GM10266 (cell line): Measurements from ENCODE around the gene KDM8.

ENCODE experiments used
- DNase-seq: peaks from one replicate; pipeline ENCODE4 v3.0.0; 2012; ENCODE audit errors: extremely low spot score
- TF ChIP-seq, protein P1 (sequence below): IDR thresholded peaks from 2 replicates; pipeline ENCODE4 v1.5.1; 2012; ENCODE audit warnings: mild to moderate bottlenecking, low read depth; ENCODE audit not compliant: control insufficient read depth, insufficient read depth; ENCODE audit errors: missing control alignments

Gene KDM8

DNA sequence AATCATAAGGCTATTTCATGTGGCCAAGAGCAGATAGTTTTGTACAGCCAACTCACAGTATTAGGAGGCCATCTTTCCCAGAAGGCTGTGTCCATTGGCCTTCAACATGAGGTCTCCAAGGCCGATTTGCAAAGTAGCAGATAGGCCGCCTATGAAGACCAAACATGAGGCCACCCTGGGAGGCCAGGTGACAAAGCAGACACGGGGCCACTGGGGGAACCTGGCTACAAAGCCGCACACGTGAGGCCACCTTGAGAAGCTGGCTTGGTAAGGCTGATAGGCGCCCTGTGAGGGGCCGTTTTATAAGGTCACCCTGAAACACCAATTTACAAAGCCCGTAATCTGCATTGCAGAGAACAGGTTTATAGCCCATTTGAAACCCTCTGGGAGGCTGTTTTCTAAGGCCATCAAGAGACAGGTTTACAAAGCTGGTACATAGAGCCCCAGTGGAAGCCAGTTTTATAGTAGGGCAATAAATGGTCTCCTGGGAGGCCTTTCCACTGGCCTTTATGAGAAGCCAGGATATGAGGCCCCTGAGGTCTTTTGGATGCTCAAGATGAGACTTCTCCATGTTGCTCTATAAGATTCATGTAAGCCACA is 4.9 kb downstream of the KDM8 start:
- no peak for DNase-seq
- TF ChIP-seq, protein P1, sequence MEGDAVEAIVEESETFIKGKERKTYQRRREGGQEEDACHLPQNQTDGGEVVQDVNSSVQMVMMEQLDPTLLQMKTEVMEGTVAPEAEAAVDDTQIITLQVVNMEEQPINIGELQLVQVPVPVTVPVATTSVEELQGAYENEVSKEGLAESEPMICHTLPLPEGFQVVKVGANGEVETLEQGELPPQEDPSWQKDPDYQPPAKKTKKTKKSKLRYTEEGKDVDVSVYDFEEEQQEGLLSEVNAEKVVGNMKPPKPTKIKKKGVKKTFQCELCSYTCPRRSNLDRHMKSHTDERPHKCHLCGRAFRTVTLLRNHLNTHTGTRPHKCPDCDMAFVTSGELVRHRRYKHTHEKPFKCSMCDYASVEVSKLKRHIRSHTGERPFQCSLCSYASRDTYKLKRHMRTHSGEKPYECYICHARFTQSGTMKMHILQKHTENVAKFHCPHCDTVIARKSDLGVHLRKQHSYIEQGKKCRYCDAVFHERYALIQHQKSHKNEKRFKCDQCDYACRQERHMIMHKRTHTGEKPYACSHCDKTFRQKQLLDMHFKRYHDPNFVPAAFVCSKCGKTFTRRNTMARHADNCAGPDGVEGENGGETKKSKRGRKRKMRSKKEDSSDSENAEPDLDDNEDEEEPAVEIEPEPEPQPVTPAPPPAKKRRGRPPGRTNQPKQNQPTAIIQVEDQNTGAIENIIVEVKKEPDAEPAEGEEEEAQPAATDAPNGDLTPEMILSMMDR, result no peak

DNA sequence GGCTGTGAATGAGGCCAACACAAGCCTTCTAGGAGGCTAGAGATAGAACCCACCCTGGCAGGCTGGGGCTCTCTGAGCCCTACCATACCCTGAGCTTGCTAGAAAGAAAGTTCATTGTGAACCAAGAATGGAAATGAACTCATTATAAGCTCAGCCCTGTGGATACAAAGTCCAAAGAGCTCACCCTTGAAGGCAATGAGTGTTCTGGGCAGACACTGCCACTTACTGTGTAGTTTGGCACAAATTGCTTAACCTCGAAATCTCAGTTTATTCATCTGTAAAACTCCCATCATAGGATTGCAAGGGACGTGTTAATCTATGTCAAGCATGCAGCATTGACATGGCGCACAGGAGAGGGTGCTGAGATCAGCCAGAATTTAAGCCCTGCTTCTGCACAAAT is 5.5 kb downstream of the KDM8 start:
- DNase-seq, result no peak
- TF ChIP-seq, protein P1, result no peak

DNA sequence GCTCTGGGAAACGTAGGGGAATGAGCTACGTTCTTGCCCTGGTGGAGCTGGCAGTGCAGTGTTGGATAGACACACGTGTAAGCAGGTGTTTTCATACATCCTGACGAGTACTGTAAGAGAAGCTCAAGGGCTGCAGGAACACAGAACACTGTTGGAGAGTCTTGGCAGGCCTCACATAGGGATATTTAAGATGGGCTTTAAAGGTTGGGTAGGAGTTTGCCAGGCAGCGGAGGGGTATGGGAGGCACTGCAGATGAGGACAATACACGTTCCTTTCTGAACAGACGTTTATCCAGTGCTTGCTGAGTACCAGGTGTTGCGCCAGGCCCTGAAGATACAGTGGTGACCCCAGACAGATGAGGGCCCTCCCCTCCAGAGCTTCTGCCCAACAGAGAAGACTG is 6.3 kb downstream of the KDM8 start:
- TF ChIP-seq, protein P1, result no peak
- DNase-seq, result no peak

DNA sequence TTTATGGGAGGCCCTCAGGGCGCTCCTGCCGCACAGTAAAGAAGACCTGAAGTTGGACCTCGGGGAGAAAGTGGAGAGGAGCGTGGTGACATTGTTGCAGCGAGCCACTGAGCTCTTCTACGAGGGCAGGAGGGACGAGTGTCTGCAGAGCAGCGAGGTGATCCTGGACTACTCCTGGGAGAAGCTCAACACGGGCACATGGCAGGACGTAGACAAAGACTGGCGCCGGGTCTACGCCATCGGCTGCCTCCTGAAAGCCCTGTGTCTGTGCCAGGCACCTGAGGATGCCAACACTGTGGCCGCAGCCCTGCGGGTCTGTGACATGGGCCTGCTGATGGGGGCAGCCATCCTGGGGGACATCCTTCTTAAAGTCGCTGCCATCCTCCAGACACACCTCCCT is 6.8 kb downstream of the KDM8 start:
- no peak for DNase-seq
- TF ChIP-seq, protein P1, result no peak

DNA sequence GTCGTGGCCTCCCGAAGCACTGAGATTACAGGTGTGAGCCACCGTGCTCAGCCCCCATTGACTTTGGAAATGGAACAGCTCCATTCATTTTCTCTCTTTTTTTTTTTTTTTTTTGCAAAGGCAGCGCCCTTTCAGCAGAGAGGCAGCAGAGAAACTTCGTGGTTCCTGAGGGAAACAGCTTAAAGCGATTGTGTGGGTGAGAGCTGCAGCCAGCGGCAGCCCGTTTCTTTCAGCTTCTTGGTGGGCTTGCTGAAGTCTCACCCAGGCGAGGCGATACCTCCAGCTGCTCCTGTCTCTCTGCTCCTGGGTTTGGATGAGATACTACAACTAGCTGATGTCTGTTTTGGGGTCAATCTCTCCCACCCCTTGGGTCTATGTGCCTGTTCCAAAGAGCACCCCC is 7.7 kb downstream of the KDM8 start:
- TF ChIP-seq, protein P1, result no peak
- no peak for DNase-seq

DNA sequence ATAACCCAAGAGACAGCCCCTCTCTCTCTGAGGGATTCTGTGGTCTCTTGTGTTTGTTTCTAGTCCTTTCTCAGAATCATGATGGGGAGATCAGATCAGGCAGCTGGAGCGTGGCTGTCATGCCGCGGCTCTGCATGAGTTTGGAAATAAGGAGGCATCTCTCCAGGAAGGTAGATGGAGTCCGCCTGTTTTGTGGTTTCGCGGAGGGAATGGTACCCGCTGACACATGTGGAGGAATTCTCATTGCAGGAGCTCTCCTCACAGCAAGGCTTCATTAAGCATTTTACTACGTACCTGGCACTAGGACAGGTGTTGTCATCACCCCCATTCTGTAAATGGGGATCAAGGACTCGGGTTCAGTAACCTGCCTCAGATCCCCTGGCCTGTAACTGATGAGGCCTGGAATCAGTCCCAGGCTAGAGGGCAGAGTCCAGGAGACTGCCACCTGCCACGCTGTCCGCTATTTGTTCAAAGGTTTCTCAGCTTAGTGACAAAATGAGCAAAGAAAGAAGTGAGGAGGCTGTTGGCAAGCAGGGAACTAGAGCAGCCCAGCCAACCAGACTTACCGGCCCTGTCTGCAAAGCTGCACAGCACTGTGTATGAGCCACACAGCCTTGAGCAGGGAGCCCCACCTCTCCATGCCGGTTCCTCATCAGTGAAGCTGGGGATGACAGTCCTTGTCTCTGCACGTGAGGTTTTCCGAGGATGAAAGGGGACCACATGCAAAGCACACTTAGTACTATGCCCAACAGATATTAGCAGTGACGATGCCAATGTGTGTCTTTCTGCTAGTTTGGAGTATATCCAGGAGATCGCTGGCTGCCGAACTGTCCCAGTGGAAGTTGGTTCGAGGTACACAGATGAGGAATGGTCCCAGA is 11.0 kb downstream of the KDM8 start:
- no peak for DNase-seq
- TF ChIP-seq, protein P1, result no peak

DNA sequence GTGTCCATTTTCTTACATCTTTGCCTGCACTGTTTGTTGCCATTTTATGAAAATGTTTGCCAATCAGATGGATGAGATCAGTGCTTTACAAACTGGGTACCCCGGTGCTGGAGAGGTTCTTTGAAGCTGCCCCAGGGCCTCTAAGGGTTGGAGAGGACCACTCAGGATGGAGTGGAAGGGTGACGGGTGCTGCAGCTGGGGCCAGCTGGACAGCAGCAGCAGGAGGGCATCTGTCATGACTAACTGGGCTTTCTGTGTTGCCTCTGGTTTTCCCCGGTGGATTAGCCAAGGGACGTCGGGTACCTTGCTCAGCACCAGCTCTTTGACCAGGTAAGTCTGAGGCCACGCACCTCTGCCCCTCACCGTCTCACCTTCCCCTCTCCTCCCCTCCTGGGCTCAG is 12.3 kb downstream of the KDM8 start:
- TF ChIP-seq, protein P1, result no peak
- DNase-seq, result no peak
